HG02571 (cell line): Measurements from ENCODE around the gene SLCO4A1.

Experiments used
- ATAC-seq: cut with Tn5 transposase; IDR thresholded peaks from one replicate; pipeline ENCODE4 v1.9.1; 2021; ENCODE audit warnings: mild to moderate bottlenecking, moderate library complexity; ENCODE audit not compliant: unreplicated experiment

The SLCO4A1 gene

GRCh38 chr20:62650551-62651284, 8.4 kb downstream of the SLCO4A1 start:
- no peak for ATAC-seq

DNA sequence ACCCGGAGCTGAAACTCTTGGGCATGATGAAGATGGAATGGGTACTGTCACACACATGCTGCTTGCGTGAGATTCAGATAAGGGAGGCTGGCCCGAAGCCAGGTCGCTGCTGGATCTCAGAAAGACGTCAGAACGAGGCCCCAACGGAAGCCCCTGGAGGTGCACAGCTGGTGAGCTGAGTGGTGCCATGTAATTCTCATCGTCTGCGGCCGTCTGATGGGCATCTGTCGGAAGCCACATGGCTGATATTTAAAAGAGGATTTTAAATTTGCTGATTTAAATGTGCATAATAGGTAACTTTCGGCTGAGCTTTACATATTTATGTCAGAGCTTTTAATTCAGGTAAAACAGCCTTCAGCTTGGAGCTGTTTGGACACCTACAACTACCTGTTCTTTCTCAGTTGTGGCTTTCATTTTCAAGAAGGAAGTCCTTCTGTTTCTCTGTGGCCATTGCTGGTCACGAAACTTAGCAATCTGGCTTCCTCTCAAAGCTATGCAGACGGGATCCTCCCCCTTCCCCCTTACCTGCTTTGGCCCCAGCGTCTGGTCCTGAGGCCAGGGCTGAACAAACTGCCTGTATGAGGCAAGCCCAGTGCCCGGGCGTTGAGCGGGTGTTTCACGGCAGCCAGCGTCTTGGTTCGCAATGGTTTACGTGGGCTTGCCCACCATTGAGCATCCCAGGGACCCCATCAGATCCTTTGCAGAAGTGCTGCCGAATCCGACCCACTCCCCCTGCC, 9.2 kb downstream of the SLCO4A1 start:
- ATAC-seq: peak; percentile 43

- peak; percentile 52 for ATAC-seq
Measured at GRCh38 chr20:62652041-62652893, 10.0 kb downstream of the SLCO4A1 start.

- no peak for ATAC-seq
Measured at GRCh38 chr20:62652894-62653305, 10.6 kb downstream of the SLCO4A1 start.

DNA sequence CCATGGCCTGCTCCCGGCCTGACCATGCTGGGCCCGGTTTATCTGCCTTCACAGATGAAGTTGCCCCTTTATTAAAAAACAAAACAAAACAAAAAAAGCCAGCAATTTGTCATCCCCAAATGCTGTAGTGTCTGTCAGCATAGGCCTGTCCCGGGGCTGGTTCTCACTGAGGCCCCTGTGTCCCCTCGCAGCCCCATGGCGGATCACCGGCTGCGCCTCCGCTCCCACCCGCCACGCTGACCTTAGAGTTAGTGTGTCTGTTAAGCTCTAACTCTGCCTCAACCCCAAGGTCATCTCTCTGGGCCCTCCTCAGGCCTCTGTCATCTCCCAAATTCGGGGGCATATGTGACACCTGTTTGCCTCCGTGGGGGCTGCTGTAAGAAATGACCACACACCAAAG, 11.1 kb downstream of the SLCO4A1 start:
- ATAC-seq: no peak

GRCh38 chr20:62653951-62654685, 11.8 kb downstream of the SLCO4A1 start:
- ATAC-seq: no peak

GRCh38 chr20:62655282-62656196, 13.2 kb downstream of the SLCO4A1 start:
- no peak for ATAC-seq

GRCh38 chr20:62656197-62656918, 14.1 kb downstream of the SLCO4A1 start:
- no peak for ATAC-seq

GRCh38 chr20:62656919-62657588, 14.8 kb downstream of the SLCO4A1 start:
- no peak for ATAC-seq

DNA sequence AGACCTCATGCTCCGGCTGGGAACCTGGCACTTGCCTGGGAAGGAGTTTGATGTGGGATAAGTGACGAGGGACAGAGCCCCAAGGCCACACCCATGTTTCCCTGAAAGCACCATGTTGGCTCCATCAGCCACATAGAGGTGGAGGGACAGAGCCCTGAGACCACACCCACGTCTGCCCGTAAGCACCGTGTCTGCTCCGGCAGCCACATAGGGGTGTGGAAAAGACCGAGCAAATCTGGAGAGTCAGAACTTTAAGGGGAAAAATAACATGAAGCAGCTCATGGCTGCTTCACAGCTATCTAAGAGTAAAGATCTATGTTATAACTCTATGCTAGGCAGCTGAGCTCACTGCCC, 15.3 kb downstream of the SLCO4A1 start:
- ATAC-seq: no peak

GRCh38 chr20:62657956-62658355, 15.7 kb downstream of the SLCO4A1 start:
- no peak for ATAC-seq

DNA sequence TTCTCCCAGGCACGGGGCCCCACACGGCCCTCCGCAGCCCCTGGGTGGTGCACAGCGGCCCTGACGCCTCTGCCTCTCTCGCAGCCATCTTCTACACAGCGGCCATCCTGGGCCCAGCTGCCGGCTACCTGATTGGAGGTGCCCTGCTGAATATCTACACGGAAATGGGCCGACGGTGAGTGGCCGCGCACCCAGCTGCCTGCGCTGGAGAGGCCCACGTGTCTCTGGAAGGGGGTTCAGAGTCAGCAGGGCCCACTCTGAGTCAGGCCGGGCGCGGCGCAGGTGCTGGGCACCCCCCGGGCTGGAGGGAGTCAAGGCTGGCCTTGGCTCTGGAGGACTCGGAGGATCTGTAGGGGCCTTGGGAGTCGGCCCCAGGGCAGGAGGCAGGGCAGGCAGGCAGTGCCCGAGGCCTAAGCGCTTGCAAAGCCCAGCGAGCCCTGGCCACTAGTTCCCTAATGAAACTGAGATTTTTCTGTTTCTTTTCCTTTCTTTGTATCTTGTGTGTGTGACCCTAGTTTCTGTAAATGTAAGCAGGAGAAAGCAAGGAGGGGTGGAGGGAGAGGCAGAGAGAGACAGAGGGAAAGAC, 16.4 kb downstream of the SLCO4A1 start:
- no peak for ATAC-seq

DNA sequence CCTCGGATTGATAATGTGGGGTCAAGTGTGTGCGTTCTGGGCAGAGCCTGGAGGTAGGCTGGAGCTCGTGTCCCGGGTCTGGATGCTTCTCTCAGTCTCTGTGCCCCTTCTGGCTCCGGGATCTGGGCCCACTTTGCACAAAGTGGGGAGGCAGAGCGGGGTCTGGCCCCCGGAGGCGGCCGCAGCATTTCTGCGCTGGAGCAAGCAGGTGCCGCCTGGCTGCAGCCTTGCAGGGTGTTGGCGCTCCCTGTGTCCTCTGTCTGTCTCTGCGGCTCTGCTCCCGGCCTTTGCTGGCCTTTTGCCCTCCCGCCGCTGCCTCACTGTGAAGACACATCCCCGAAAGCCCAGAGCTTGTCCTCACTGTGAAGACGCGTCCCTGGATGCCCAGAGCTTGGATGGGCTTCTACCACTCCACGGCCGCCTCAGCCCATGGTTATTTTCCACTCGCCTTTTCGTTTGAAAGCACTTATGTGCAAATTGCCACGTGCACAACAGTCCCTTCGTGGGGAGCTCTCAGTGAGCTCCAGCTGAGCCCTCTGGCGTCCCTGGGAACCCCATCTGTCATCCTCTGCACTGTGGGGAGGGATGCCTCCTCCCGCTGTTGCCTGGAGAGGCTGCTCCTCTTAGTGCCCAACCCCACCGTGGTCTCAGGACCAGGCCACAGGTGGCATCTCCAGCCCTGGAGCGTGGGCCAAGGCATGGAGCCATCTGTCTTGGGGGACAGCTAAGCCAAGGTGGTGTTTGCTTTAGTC, 17.4 kb downstream of the SLCO4A1 start:
- ATAC-seq: no peak

DNA sequence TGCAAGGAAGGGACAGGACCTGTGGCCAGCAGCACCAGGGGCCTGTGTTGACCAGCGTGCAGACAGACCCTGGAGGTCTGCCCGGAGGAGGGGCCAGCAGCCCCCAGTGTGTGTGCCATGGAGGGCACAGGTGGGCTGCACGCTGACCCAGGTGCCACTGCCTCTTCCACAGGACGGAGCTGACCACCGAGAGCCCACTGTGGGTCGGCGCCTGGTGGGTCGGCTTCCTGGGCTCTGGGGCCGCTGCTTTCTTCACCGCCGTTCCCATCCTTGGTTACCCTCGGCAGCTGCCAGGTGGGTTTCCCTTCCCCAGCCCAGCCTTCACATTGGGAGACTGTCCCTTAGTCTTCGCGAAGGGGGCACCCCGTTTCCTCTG, 17.9 kb downstream of the SLCO4A1 start:
- ATAC-seq: no peak

DNA sequence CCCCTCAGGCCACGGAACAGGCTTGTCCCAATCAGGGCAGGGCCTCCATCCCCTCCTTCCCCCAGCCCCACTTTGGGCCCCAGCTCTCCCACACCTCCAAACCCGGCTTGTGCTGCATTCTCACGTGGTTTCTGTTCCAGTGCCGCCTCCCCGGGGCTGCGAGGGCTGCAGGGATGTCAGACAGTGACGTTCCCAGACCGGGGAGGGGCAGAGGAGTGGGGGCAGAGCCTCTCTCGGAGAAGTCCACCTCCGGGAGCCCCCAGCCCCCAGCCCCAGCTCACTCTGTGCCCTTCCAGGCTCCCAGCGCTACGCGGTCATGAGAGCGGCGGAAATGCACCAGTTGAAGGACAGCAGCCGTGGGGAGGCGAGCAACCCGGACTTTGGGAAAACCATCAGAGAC, 18.5 kb downstream of the SLCO4A1 start:
- ATAC-seq: no peak

DNA sequence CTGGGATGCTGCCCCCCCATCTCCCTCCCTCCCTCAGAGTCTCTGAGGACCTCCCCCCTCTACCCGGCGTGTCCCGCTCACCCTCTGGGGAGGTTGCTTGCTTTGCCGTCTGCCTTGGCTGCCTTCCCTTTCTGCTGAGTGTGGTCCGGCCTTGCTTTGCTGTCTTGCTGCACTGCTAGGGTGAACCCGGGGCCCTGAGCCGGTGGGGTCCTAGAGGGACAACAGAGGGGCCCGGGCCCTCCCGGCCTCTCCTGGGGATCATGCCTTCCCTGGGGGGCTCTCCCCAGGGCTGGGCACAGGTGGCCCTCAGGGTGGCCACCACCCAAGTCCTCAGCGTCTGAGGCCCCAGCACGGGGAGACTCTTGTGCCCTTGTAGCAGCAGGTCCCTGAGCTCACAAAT, 19.3 kb downstream of the SLCO4A1 start:
- no peak for ATAC-seq

GRCh38 chr20:62662422-62662821, 20.1 kb downstream of the SLCO4A1 start:
- ATAC-seq: no peak
